CD4-positive, alpha-beta T cell (primary cell): ENCODE data around the gene CENPT. TPM values are rescaled to one million over a fixed set of nuclear protein-coding genes. Genes with fewer than 3 reads are reported as not detected.
A peak's percentile ranks its signal among the peaks of the same experiment; 100 is the strongest.

ENCODE experiments used
- ATAC-seq: fragments of 200-7000 bp; cut with Tn5 transposase; one replicate; pipeline ENCODE4 v1.10.0; 2022; ENCODE audit warnings: mild to moderate bottlenecking; ENCODE audit not compliant: poor library complexity
- CTCF ChIA-PET: fragments of 350-600 bp; sonication (Branson Sonifier 250); formaldehyde crosslinking; loops from one replicate; lab custom pipeline; 2021; ENCODE audit warnings: antibody characterized with exemption, inconsistent platforms; lab: Charles Lee
- POLR2A ChIA-PET: fragments of 350-600 bp; sonication (Branson Sonifier 250); formaldehyde crosslinking; loops from one replicate; lab custom pipeline; 2021; ENCODE audit warnings: antibody characterized with exemption, inconsistent platforms; lab: Charles Lee
- DNase-seq, 14 experiments: peaks; one replicate each; pipeline ENCODE4 v3.0.0-alpha.2; 2013 to 2020; ENCODE audit warnings: mixed read lengths in 2 of 14
- H3K27ac ChIP-seq, 2 donors: one replicate each; pipeline versions ENCODE4 v1.5.1 to v1.7.0; 2013; ENCODE audit warnings: low read length in 2 of 2, low read depth in 1 of 2, mild to moderate bottlenecking in 1 of 2
- H3K27me3 ChIP-seq, 2 experiments: 1 replicate in 1 of 2; 2 replicates in 1 of 2; pipeline versions ENCODE4 v1.6.1 to v1.7.0; 2013; ENCODE audit warnings: low read length in 2 of 2, control low read depth in 1 of 2, mild to moderate bottlenecking in 1 of 2, moderate library complexity in 1 of 2; ENCODE audit not compliant: insufficient read depth in 2 of 2, control insufficient read depth in 1 of 2
- H3K36me3 ChIP-seq: one replicate; pipeline ENCODE4 v1.6.1; 2013; ENCODE audit warnings: low read length, control low read depth; ENCODE audit not compliant: insufficient read depth
- H3K4me1 ChIP-seq: one replicate; pipeline ENCODE4 v1.6.1; 2013; ENCODE audit warnings: low read length, control low read depth; ENCODE audit not compliant: insufficient read depth
- H3K4me3 ChIP-seq: one replicate; pipeline ENCODE4 v1.5.1; 2013; ENCODE audit warnings: mild to moderate bottlenecking, low read length, moderate library complexity
- H3K9me3 ChIP-seq, 2 experiments: 1 replicate in 1 of 2; 2 replicates in 1 of 2; pipeline versions ENCODE4 v1.6.1 to v1.7.0; 2013; ENCODE audit warnings: low read length in 2 of 2, mild to moderate bottlenecking in 2 of 2, control low read depth in 1 of 2, moderate library complexity in 1 of 2; ENCODE audit not compliant: control insufficient read depth in 1 of 2, insufficient read depth in 1 of 2
- H3K27ac Mint-ChIP-seq: one replicate; pipeline ENCODE4 v1.8.0; 2020; ENCODE audit warnings: mixed read lengths
- H3K27me3 Mint-ChIP-seq: one replicate; pipeline ENCODE4 v1.8.0; 2021; ENCODE audit warnings: mixed read lengths
- H3K36me3 Mint-ChIP-seq: one replicate; pipeline ENCODE4 v1.8.0; 2021; ENCODE audit warnings: low read depth, mixed read lengths
- H3K4me1 Mint-ChIP-seq: one replicate; pipeline ENCODE4 v1.8.0; 2021; ENCODE audit warnings: low read depth, mixed read lengths
- H3K4me3 Mint-ChIP-seq: one replicate; pipeline ENCODE4 v1.8.0; 2020; ENCODE audit warnings: mild to moderate bottlenecking, mixed read lengths
- H3K9me3 Mint-ChIP-seq: one replicate; pipeline ENCODE4 v1.8.0; 2020; ENCODE audit warnings: mixed read lengths
- intact Hi-C, 2 experiments: fragments of 100-400 bp; cut with DNase I in 1 of 2; cut with micrococcal nuclease in 1 of 2; formaldehyde crosslinking; loops; one replicate each; pipeline versions ENCODE4 v1.15.1 to v1.9.0; 2023 to 2025; cut with DNase I, micrococcal nuclease
- total RNA-seq, 174 experiments: library from RNA in 2 of 174; stranded (reverse) in 2 of 174; gene quantifications; one replicate each; pipeline ENCODE4 v1.2.3 and lab custom pipeline; 2021 to 2026
- TF ChIP-seq, protein P1 (sequence below): fragments of 200-600 bp; IDR thresholded peaks from one replicate; pipeline ENCODE4 v1.8.0; 2022; ENCODE audit warnings: antibody characterized with exemption, mild to moderate bottlenecking

Gene CENPT
- total RNA-seq, 2 experiments from 2014 or later, result 77.5 to 84.1 TPM

DNA sequence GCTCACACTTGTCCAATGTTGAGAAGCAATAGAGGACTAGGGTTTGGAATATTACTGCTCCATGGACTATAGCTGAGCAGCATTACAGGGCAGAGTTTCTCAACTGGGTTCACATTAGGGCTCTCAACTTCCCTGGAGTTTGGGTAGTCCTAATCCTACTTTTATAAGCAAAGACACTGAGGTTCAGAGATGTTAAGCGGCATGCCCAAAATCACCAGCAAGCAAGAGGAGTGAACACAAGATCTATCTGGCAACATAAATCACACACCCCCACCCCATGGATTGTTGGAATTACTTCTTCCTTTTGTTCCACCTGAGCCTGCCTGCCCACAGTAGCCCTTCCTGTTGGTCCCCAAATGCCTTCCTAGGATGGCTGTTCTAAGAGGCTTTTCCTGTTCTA is 35.6 kb downstream of the CENPT start:
- no peak for ATAC-seq
- Mint-ChIP-seq H3K36me3 (no peaks in the 10 kb centered on the region), H3K9me3 (no peaks in the 10 kb centered on the region), H3K27me3 (no peaks in the 10 kb centered on the region), H3K4me3 (no peak overlapping the region), H3K27ac (no peak overlapping the region), H3K4me1 (peaks cover 7% of the 10 kb centered on the region)
- H3K4me3 ChIP-seq, result no peak overlapping the region
- H3K9me3 ChIP-seq, result no peaks in the 10 kb centered on the region
- H3K4me1 ChIP-seq, result peaks cover 14% of the 10 kb centered on the region
- H3K27ac ChIP-seq, result no peak overlapping the region
- POLR2A ChIA-PET, result no interaction called here
- no peaks in the 10 kb centered on the region for H3K27me3 ChIP-seq
- no peak for DNase-seq
- H3K36me3 ChIP-seq, result no peaks in the 10 kb centered on the region
- CTCF ChIA-PET, result no interaction called here
- TF ChIP-seq, protein P1, sequence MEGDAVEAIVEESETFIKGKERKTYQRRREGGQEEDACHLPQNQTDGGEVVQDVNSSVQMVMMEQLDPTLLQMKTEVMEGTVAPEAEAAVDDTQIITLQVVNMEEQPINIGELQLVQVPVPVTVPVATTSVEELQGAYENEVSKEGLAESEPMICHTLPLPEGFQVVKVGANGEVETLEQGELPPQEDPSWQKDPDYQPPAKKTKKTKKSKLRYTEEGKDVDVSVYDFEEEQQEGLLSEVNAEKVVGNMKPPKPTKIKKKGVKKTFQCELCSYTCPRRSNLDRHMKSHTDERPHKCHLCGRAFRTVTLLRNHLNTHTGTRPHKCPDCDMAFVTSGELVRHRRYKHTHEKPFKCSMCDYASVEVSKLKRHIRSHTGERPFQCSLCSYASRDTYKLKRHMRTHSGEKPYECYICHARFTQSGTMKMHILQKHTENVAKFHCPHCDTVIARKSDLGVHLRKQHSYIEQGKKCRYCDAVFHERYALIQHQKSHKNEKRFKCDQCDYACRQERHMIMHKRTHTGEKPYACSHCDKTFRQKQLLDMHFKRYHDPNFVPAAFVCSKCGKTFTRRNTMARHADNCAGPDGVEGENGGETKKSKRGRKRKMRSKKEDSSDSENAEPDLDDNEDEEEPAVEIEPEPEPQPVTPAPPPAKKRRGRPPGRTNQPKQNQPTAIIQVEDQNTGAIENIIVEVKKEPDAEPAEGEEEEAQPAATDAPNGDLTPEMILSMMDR, result no peak
- intact Hi-C loops, result no loop called here

DNA sequence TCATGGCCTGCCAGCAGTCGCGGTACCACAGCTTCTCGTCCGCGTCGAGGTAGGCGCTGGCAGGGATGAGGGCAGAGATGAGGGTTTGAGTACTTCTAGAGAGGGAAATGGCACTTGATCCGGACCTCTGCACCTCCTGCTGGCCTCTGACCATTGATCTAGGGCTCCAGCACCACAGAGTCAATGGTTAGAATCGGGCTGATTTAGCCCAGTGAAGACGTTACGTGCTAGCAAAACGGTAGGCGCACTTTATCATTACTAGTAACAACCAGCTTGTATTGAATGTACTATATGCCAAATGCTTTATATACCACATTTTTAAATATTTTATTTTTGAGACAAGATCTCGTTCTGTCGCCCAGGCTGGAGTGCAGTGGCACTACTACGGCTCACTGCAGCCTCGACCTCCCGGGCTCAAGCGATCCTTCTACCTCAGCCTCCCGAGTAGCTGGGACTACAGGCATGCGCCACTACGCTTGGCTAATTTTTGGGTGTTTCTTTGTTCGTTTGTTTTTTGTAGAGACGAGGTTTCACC is 40.3 kb downstream of the CENPT start:
- Mint-ChIP-seq H3K4me1 (peaks cover 37% of the 10 kb centered on the region), H3K4me3 (peak overlapping the region; percentile 91), H3K27ac (peak overlapping the region; percentile 76), H3K27me3 (no peaks in the 10 kb centered on the region), H3K36me3 (peaks cover 33% of the 10 kb centered on the region), H3K9me3 (no peaks in the 10 kb centered on the region)
- ChIA-PET CTCF (interaction anchor here (0.6 to 2.6 kb wide), 8 partner anchors 9 to 326 kb away, joined by 3 to 55 read pairs (median 4); partner anchors contain the start of gene ATP6V0D1), POLR2A (interaction anchor here (0.6 to 2.3 kb wide), 29 partner anchors 9 to 1056 kb away, joined by 3 to 29 read pairs (median 5); partner anchors contain the start of genes ACD, ATP6V0D1, CTCF and CTRL)
- intact Hi-C loops, result loop anchor here (2.0 to 10.0 kb wide), 7 partner anchors 26 to 562 kb away; partner anchors contain the start of genes ACD (in 1 of the 2), C16orf86 (in 1 of the 2), CTCF (in 1 of the 2) and ENKD1 (in 1 of the 2)
- Histone ChIP-seq H3K4me1 (peaks cover 43% of the 10 kb centered on the region), H3K27ac (peak overlapping the region; percentile 69 to 75), H3K36me3 (peaks cover 13% of the 10 kb centered on the region), H3K4me3 (peak overlapping the region; percentile 97), H3K9me3 (no peaks in the 10 kb centered on the region), H3K27me3 (no peaks in the 10 kb centered on the region)
- ATAC-seq, result no peak
- TF ChIP-seq, protein P1, result no peak
- DNase-seq, result no peak

DNA sequence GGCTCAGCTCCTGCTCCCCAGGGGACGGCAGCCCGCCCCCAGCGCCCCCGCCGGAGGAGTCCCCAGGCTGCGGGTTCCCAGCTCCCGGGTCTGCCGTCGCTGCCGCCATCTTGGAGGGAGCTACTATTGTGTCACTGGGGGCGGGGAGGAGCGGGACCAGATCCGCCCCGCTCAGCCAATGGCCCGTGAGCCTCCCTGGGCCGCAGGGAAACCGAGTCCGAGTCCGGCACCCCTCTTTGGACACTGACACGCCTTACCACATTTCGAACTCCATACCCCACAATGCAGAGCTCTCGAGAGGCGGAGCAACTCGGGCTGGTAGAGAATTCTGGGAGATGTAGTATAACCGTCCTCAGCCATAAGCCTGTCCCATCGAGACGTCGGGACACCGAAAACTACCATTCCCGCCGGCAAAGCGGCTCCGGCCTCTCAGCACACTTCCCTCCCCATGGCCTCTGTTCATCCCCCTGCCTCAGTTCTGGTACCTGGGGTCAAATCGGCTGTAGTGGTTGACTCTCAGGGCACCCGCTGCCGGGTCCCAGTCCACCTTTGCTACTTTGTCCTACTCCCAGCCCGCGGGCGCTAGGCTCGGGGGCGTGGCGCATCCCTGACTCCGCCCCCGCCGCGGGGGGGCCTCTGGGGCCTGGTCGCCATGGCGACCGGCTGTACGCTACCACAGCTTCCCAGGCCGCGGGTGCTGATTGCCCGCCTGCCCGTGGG is 40.9 kb downstream of the CENPT start, which contains the start of the genes RANBP10 and TSNAXIP1:
Gene RANBP10, minus strand, starts transcription at position 133 of the 720 bp plus-strand sequence. Its CDS starts 24 bp downstream, at position 109.
Gene TSNAXIP1, plus strand, starts transcription at position 462 of the 720 bp plus-strand sequence. CDS start 261 bp downstream, outside the sequence.
- Histone ChIP-seq H3K36me3 (peaks cover 13% of the 10 kb centered on the region), H3K4me3 (peak within 1 kb of the TSS; percentile 97), H3K27me3 (no peaks in the 10 kb centered on the region), H3K27ac (peak within 1 kb of the TSS; percentile 69 to 75), H3K4me1 (peaks cover 50% of the 10 kb centered on the region), H3K9me3 (no peaks in the 10 kb centered on the region)
- Mint-ChIP-seq H3K9me3 (no peaks in the 10 kb centered on the region), H3K4me3 (peak within 1 kb of the TSS; percentile 91), H3K4me1 (peaks cover 43% of the 10 kb centered on the region), H3K27me3 (no peaks in the 10 kb centered on the region), H3K27ac (peak within 1 kb of the TSS; percentile 76), H3K36me3 (peaks cover 39% of the 10 kb centered on the region)
- ATAC-seq (peak; percentile 92), DNase-seq (peak; percentile 90 to 99 (median 93))
- CTCF ChIA-PET, result interaction anchor here (0.5 to 2.6 kb wide), 9 partner anchors 9 to 326 kb away, joined by 3 to 55 read pairs (median 4); partner anchors contain the start of gene ATP6V0D1
- TF ChIP-seq, protein P1, result no peak
- POLR2A ChIA-PET, result interaction anchor here (0.7 to 2.3 kb wide), 29 partner anchors 9 to 1055 kb away, joined by 3 to 29 read pairs (median 4); partner anchors contain the start of genes ACD, ATP6V0D1, CTCF and CTRL
- intact Hi-C loops, result loop anchor here (1.0 to 10.0 kb wide), 9 partner anchors 26 to 562 kb away; partner anchors contain the start of genes NUTF2 (in 2 of the 2), ACD (in 1 of the 2), C16orf86 (in 1 of the 2) and CTCF (in 1 of the 2)
